Neural cell (in vitro differentiated cells): Measurements from ENCODE around the gene ARFGAP3. TPM values are rescaled to one million over a fixed set of nuclear protein-coding genes. Genes with fewer than 3 reads are reported as not detected.

Source experiments
- H2AFZ ChIP-seq: fragments of 200-600, 300-800 bp; sonication (generic), shearing (Covaris generic); 2 replicates; pipeline ENCODE4 v1.6.0; 2014; ENCODE audit warnings: low read depth, mild to moderate bottlenecking, antibody characterized with exemption, low read length, moderate library complexity
- H3F3A ChIP-seq: fragments of 200-600 bp; shearing (Covaris generic); 2 replicates; pipeline ENCODE4 v1.6.1; 2016; ENCODE audit warnings: mild to moderate bottlenecking, moderate library complexity, mixed read lengths, antibody characterized with exemption, low read length; ENCODE audit not compliant: insufficient read depth, poor library complexity, severe bottlenecking
- H3K27ac ChIP-seq: fragments of 200-600, 300-800 bp; sonication (generic), shearing (Covaris generic); 2 replicates; pipeline ENCODE4 v1.5.1; 2014; ENCODE audit warnings: mild to moderate bottlenecking, low read length, moderate library complexity
- H3K27me3 ChIP-seq: fragments of 300-800, 200-600 bp; sonication (generic), shearing (Covaris generic); 2 replicates; pipeline ENCODE4 v1.6.0; 2014; ENCODE audit warnings: mild to moderate bottlenecking, low read depth, low read length, moderate library complexity; ENCODE audit not compliant: insufficient read depth
- H3K36me3 ChIP-seq: fragments of 300-800, 200-600 bp; sonication (generic), shearing (Covaris generic); 2 replicates; pipeline ENCODE4 v1.5.1; 2014; ENCODE audit warnings: mild to moderate bottlenecking, antibody characterized with exemption, low read length, moderate library complexity; ENCODE audit not compliant: insufficient read depth
- H3K4me2 ChIP-seq: fragments of 300-800, 200-600 bp; sonication (generic), shearing (Covaris generic); 2 replicates; pipeline ENCODE4 v1.6.0; 2014; ENCODE audit warnings: mild to moderate bottlenecking, low read length
- H3K4me3 ChIP-seq: fragments of 300-800, 200-600 bp; sonication (generic), shearing (Covaris generic); 2 replicates; pipeline ENCODE4 v1.5.1; 2014; ENCODE audit warnings: mild to moderate bottlenecking, low read length, moderate library complexity
- H3K79me2 ChIP-seq: fragments of 200-600 bp; shearing (Covaris generic); replicated peaks from 2 replicates; pipeline ENCODE4 v1.6.0; 2014; ENCODE audit warnings: mild to moderate bottlenecking, low read length, moderate library complexity; ENCODE audit not compliant: insufficient read depth
- H3K9ac ChIP-seq: fragments of 300-800, 200-600 bp; sonication (generic), shearing (Covaris generic); 2 replicates; pipeline ENCODE4 v1.6.1; 2016; ENCODE audit warnings: mild to moderate bottlenecking, low read length, mixed read lengths
- H3K9me2 ChIP-seq: fragments of 200-600 bp; shearing (Covaris generic); 2 replicates; pipeline ENCODE4 v1.6.1; 2016; ENCODE audit warnings: mild to moderate bottlenecking, low read length, mixed read lengths; ENCODE audit not compliant: insufficient read depth
- H3K9me3 ChIP-seq: fragments of 200-600, 300-800 bp; sonication (generic), shearing (Covaris generic); 2 replicates; pipeline ENCODE4 v1.6.1; 2016; ENCODE audit warnings: mild to moderate bottlenecking, mixed run types, low read length, moderate library complexity, mixed read lengths
- H4K20me1 ChIP-seq: fragments of 200-600 bp; shearing (Covaris generic); 2 replicates; pipeline ENCODE4 v1.6.1; 2016; ENCODE audit warnings: mild to moderate bottlenecking, mixed run types; ENCODE audit not compliant: insufficient read depth
- CTCF ChIP-seq: fragments of 450-650 bp; IDR thresholded peaks from 2 replicates; pipeline ENCODE4 v1.5.1; 2014; ENCODE audit warnings: antibody characterized with exemption, mild to moderate bottlenecking, moderate library complexity; ENCODE audit not compliant: poor library complexity, severe bottlenecking
- EP300 ChIP-seq: fragments of 450-650 bp; conservative IDR thresholded peaks from 2 replicates; pipeline ENCODE4 v1.6.1; 2014; ENCODE audit warnings: antibody characterized with exemption, mild to moderate bottlenecking, moderate library complexity; ENCODE audit not compliant: poor library complexity, severe bottlenecking
- EZH2 ChIP-seq: fragments of 200-600, 300-800 bp; shearing (Covaris generic), sonication (generic); IDR thresholded peaks from 2 replicates; pipeline ENCODE4 v1.6.1; 2014; ENCODE audit warnings: antibody characterized with exemption, low read length, borderline replicate concordance, mild to moderate bottlenecking; ENCODE audit not compliant: insufficient read depth, poor library complexity, severe bottlenecking
- MXI1 ChIP-seq: fragments of 450-650 bp; conservative IDR thresholded peaks from 2 replicates; pipeline ENCODE4 v1.6.1; 2014; ENCODE audit warnings: antibody characterized with exemption, mild to moderate bottlenecking; ENCODE audit not compliant: poor library complexity, severe bottlenecking
- POLR2AphosphoS5 ChIP-seq: IDR thresholded peaks from 2 replicates; pipeline ENCODE4 v1.6.1; 2012
- RAD21 ChIP-seq: fragments of 450-650 bp; conservative IDR thresholded peaks from 2 replicates; pipeline ENCODE4 v1.6.1; 2014; ENCODE audit warnings: antibody characterized with exemption, mild to moderate bottlenecking, moderate library complexity
- REST ChIP-seq: IDR thresholded peaks from 2 replicates; pipeline ENCODE4 v1.6.1; 2012; ENCODE audit warnings: borderline replicate concordance
- SMC3 ChIP-seq: fragments of 450-650 bp; conservative IDR thresholded peaks from 2 replicates; pipeline ENCODE4 v1.6.1; 2014; ENCODE audit warnings: antibody characterized with exemption, mild to moderate bottlenecking, moderate library complexity; ENCODE audit not compliant: poor library complexity
- TAF1 ChIP-seq: IDR thresholded peaks from 2 replicates; pipeline ENCODE4 v1.6.1; 2012; ENCODE audit warnings: low read depth
- polyA plus RNA-seq: library from polyadenylated mRNA; depleted of rRNA; stranded (reverse); fragments of >200 nt; gene quantifications from 2 replicates; pipeline ENCODE4 v1.2.3, GENCODE V29; 2014

The ARFGAP3 gene
- polyA plus RNA-seq, 1 donor from 2014 or later: 80.7 TPM

- Histone ChIP-seq H4K20me1 (no peaks in the 10 kb centered on the region), H2AFZ (no peak overlapping the region), H3K4me2 (no peak overlapping the region), H3F3A (no peaks in the 10 kb centered on the region), H3K36me3 (peaks cover 15% of the 10 kb centered on the region), H3K9ac (no peak overlapping the region), H3K27me3 (no peaks in the 10 kb centered on the region), H3K27ac (no peak overlapping the region), H3K9me3 (no peaks in the 10 kb centered on the region), H3K4me3 (no peak overlapping the region), H3K9me2 (no peaks in the 10 kb centered on the region), H3K79me2 (no peaks in the 10 kb centered on the region)
- no peak for TF ChIP-seq RAD21
- TF ChIP-seq REST: no peak
- no peak for TF ChIP-seq EZH2
- no peak for TF ChIP-seq EP300
- no peak for TF ChIP-seq MXI1
- TF ChIP-seq SMC3: no peak
- no peak for TF ChIP-seq POLR2AphosphoS5
- no peak for TF ChIP-seq CTCF
- no peak for TF ChIP-seq TAF1
Measured at GRCh38 chr22:42800451-42801251, 56.4 kb downstream of the ARFGAP3 start.

- Histone ChIP-seq H2AFZ (no peak overlapping the region), H3K36me3 (peaks cover 15% of the 10 kb centered on the region), H3K79me2 (no peaks in the 10 kb centered on the region), H3K27me3 (no peaks in the 10 kb centered on the region), H3K4me3 (no peak overlapping the region), H3F3A (no peaks in the 10 kb centered on the region), H3K4me2 (no peak overlapping the region), H4K20me1 (no peaks in the 10 kb centered on the region), H3K9me2 (no peaks in the 10 kb centered on the region), H3K9me3 (no peaks in the 10 kb centered on the region), H3K27ac (no peak overlapping the region), H3K9ac (no peak overlapping the region)
- no peak for TF ChIP-seq EP300
- TF ChIP-seq SMC3: no peak
- no peak for TF ChIP-seq RAD21
- TF ChIP-seq REST: no peak
- no peak for TF ChIP-seq EZH2
- no peak for TF ChIP-seq POLR2AphosphoS5
- TF ChIP-seq MXI1: no peak
- no peak for TF ChIP-seq CTCF
- TF ChIP-seq TAF1: no peak
Measured at GRCh38 chr22:42799461-42800405, 57.3 kb downstream of the ARFGAP3 start.
